AG04449 (cell line): Measurements from ENCODE around the gene STX18.

Experiments used
- CTCF ChIA-PET: fragments of 350-600 bp; formaldehyde crosslinking; extraction: SDS; loops from one replicate; lab custom pipeline; 2021; ENCODE audit warnings: antibody characterized with exemption; lab: Yijun Ruan, JAX
- POLR2A ChIA-PET: fragments of 400-600, 350-600 bp; formaldehyde crosslinking; extraction: SDS; loops from one replicate; lab custom pipeline; 2020; ENCODE audit warnings: antibody characterized with exemption, inconsistent platforms; lab: Yijun Ruan, JAX
- DNase-seq: peaks from one replicate; pipeline ENCODE4 v3.0.0-alpha.2; 2010; ENCODE audit warnings: low read depth, low spot score
- H3K4me3 ChIP-seq: 2 replicates; pipeline ENCODE4 v1.5.1; 2011; ENCODE audit warnings: low read depth, mild to moderate bottlenecking, control low read depth, low read length
- CTCF ChIP-seq: IDR thresholded peaks from one replicate; pipeline ENCODE4 v1.5.1; 2011; ENCODE audit warnings: mild to moderate bottlenecking, moderate library complexity, low read length, control low read depth, inconsistent platforms; ENCODE audit not compliant: insufficient read depth; ENCODE audit errors: missing control alignments

The STX18 gene

GRCh38 chr4:4421356-4421755 is 120.5 kb downstream of the STX18 start:
- POLR2A ChIA-PET: no interaction called here
- DNase-seq: no peak
- CTCF ChIA-PET: interaction anchor here (0.9 kb wide), 1 partner anchor 9 kb away, joined by 4 read pairs; no protein-coding TSS in a partner anchor
- no peak for TF ChIP-seq CTCF
- no peak overlapping the region for H3K4me3 ChIP-seq

- CTCF ChIA-PET: interaction anchor here (1.8 kb wide), 1 partner anchor 10 kb away, joined by 12 read pairs; no protein-coding TSS in a partner anchor
- POLR2A ChIA-PET: no interaction called here
- DNase-seq: no peak
- no peak overlapping the region for H3K4me3 ChIP-seq
- TF ChIP-seq CTCF: no peak
Measured at GRCh38 chr4:4420421-4420820, 121.4 kb downstream of the STX18 start.

- H3K4me3 ChIP-seq: no peak overlapping the region
- DNase-seq: no peak
- ChIA-PET POLR2A (no interaction called here), CTCF (interaction anchor here (1.8 kb wide), 1 partner anchor 10 kb away, joined by 12 read pairs; no protein-coding TSS in a partner anchor)
- no peak for TF ChIP-seq CTCF
Measured at GRCh38 chr4:4419896-4420295, 122.0 kb downstream of the STX18 start.

- DNase-seq: no peak
- CTCF ChIA-PET: interaction anchor here (1.8 to 3.2 kb wide), 2 partner anchors 11 to 12 kb away, joined by 12 to 22 read pairs; no protein-coding TSS in a partner anchor
- no peak for TF ChIP-seq CTCF
- POLR2A ChIA-PET: no interaction called here
- no peak overlapping the region for H3K4me3 ChIP-seq
Measured at GRCh38 chr4:4418676-4419390, 123.0 kb downstream of the STX18 start.

GRCh38 chr4:4417886-4418285 is 124.0 kb downstream of the STX18 start:
- POLR2A ChIA-PET: no interaction called here
- no peak for DNase-seq
- CTCF ChIA-PET: interaction anchor here (1.2 to 3.2 kb wide), 2 partner anchors 10 to 13 kb away, joined by 3 to 22 read pairs; no protein-coding TSS in a partner anchor
- no peak overlapping the region for H3K4me3 ChIP-seq
- TF ChIP-seq CTCF: no peak

GRCh38 chr4:4416981-4417380 is 124.9 kb downstream of the STX18 start:
- no peak overlapping the region for H3K4me3 ChIP-seq
- no peak for TF ChIP-seq CTCF
- no peak for DNase-seq
- ChIA-PET POLR2A (no interaction called here), CTCF (interaction anchor here (1.2 to 3.2 kb wide), 3 partner anchors 9 to 14 kb away, joined by 3 to 22 read pairs (median 5); no protein-coding TSS in a partner anchor)
